Transverse colon (tissue), 4 donors: ENCODE data around the gene MBTPS2. TPM values are rescaled to one million over a fixed set of nuclear protein-coding genes. Genes with fewer than 3 reads are reported as not detected.

Experiments used
- DNase-seq: peaks from one replicate; pipeline ENCODE4 v3.0.0-alpha.2; 2019
- H3K27ac ChIP-seq, 4 donors: fragments of 200-600 bp; sonication (generic); 2 replicates each; pipeline ENCODE4 v1.5.1; 2016 to 2018; ENCODE audit warnings: inconsistent platforms in 4 of 4
- H3K27me3 ChIP-seq: fragments of 200-600 bp; sonication (generic); 2 replicates; pipeline ENCODE4 v1.5.1; 2017; ENCODE audit warnings: inconsistent platforms
- H3K36me3 ChIP-seq, 4 donors: fragments of 200-600 bp; sonication (generic); 2 replicates each; pipeline ENCODE4 v1.5.1; 2017 to 2019; ENCODE audit warnings: inconsistent platforms in 4 of 4
- H3K4me1 ChIP-seq, 4 donors: fragments of 200-600 bp; sonication (generic); 2 replicates each; pipeline ENCODE4 v1.5.1; 2017 to 2020; ENCODE audit warnings: inconsistent platforms in 4 of 4
- H3K4me3 ChIP-seq, 4 donors: fragments of 200-600 bp; sonication (generic); 1 replicate in 1 of 4; 2 replicates in 3 of 4; pipeline versions ENCODE4 v1.5.1 to v1.6.1; 2017 to 2019; ENCODE audit warnings: inconsistent platforms in 4 of 4
- H3K9me3 ChIP-seq, 2 donors: fragments of 200-600 bp; sonication (generic); 2 replicates each; pipeline ENCODE4 v1.5.1; 2017 to 2019; ENCODE audit warnings: inconsistent platforms in 2 of 2
- EP300 ChIP-seq: sonication (generic); formaldehyde crosslinking; IDR thresholded peaks from one replicate; pipeline ENCODE4 v1.6.1; 2017; ENCODE audit warnings: antibody characterized with exemption, low read depth
- POLR2A ChIP-seq: fragments of 450-650 bp; IDR thresholded peaks from one replicate; pipeline ENCODE4 v1.6.1; 2016; ENCODE audit warnings: antibody characterized with exemption, mild to moderate bottlenecking, moderate library complexity
- POLR2AphosphoS5 ChIP-seq, 3 donors: sonication (generic); formaldehyde crosslinking; IDR thresholded peaks; one replicate each; pipeline ENCODE4 v1.6.1; 2016; ENCODE audit warnings: antibody characterized with exemption in 3 of 3
- WGBS, 2 donors: methylation state at CpG; one replicate each; pipeline ENCODE4 v1.1.5; 2018; ENCODE audit warnings: low coverage in 1 of 2; 5-methylcytosine and 5-hydroxymethylcytosine counted together
- in situ Hi-C, 4 donors: fragments of 200-750 bp; cut with MboI; loops; one replicate each; pipeline versions ENCODE4 v1.15.0 to v1.15.1; 2017; ENCODE audit warnings: low sequenced_read_pairs in 3 of 4, low pct_ligation_motif_present in 1 of 4, low pct_unique_long_range_greater_than_20kb in 1 of 4
- intact Hi-C: fragments of 100-400 bp; cut with DNase I; formaldehyde crosslinking; loops from one replicate; pipeline ENCODE4 v1.15.1; 2023; ENCODE audit warnings: low total_unique reads
- total RNA-seq, 4 donors: library from RNA; depleted of rRNA; stranded (reverse); fragments of >200 nt; gene quantifications; one replicate each; pipeline ENCODE4 v1.1.0, GENCODE V29; 2016
- TF ChIP-seq, protein P1 (sequence below), 5 experiments: fragments of 200-600 bp in 3 of 5; fragments of 450-650 bp in 2 of 5; sonication (generic) in 3 of 5; IDR thresholded peaks; 1 replicate in 2 of 5; 2 replicates in 3 of 5; pipeline ENCODE4 v1.5.1; 2016 to 2017; ENCODE audit warnings: antibody characterized with exemption in 5 of 5, inconsistent platforms in 3 of 5, mild to moderate bottlenecking in 2 of 5, moderate library complexity in 1 of 5

Gene MBTPS2
- total RNA-seq, 4 donors from 2014 or later, result 1.8 to 7.8 (median 4.7) TPM

DNA sequence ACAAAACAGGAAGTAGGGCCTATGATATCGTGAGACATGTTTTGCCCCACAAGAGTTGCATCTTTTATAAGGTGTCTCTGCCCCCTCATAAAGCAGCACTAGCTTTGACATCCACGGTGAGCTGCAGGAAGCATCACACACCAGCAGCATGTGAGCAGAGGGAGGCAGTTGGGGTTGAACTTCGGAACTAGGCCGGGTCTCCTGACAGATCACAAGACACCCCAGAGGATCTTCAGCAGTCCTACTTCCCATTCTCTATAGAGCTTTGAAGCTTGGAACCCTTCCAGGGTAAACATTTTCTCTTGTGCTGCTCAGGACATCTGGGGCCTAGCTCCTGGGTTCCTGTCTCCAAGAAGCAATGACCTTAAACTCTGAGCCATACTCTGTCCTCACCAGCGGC lies 43.8 kb downstream of the MBTPS2 start:
- DNase-seq, result peak; percentile 18
- WGBS, 2 donors, result 72% methylated on average over 5 of the region's 5 CpGs; no CpG with 5 or more reads in 1 of the 2 donors
- H3K27ac ChIP-seq, result no peak overlapping the region
- H3K4me3 ChIP-seq, result no peak overlapping the region
- in situ Hi-C loops (no loop called here), intact Hi-C loops (no loop called here)
- H3K27me3 ChIP-seq, result no peaks in the 10 kb centered on the region
- H3K4me1 ChIP-seq, result no peaks in the 10 kb centered on the region
- no peaks in the 10 kb centered on the region for H3K9me3 ChIP-seq
- H3K36me3 ChIP-seq, result no peaks in the 10 kb centered on the region
- no peak for TF ChIP-seq POLR2AphosphoS5 (IDR thresholded peaks at IDR 0.05)

DNA sequence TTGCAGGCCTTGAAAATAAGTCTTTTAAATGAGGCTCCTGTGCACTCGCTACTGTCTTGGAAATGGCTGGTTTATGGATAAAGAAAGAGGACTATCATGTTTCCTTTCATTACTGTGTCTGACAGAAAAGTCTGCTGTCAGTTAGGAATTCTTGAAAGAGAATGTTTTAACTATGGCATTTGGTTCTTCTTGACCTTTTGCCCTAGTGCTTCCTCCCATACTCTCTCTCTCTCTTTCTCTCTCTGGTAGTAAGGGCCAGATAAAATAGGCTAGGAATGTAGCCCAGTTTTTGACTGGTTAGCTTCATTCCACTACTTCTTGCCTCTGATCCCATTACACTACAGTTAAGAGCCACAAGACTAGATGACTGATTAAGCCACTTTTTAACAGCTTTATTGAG lies 46.2 kb downstream of the MBTPS2 start:
- Histone ChIP-seq H3K4me3 (no peak overlapping the region), H3K27ac (no peak overlapping the region), H3K27me3 (no peaks in the 10 kb centered on the region), H3K9me3 (no peaks in the 10 kb centered on the region), H3K4me1 (no peaks in the 10 kb centered on the region), H3K36me3 (no peaks in the 10 kb centered on the region)
- intact Hi-C loops, result no loop called here
- in situ Hi-C loops, result no loop called here
- no peak for DNase-seq
- TF ChIP-seq POLR2AphosphoS5 (IDR thresholded peaks at IDR 0.05) (no peak), EP300 (no peak), POLR2A (no peak)
- TF ChIP-seq, protein P1, sequence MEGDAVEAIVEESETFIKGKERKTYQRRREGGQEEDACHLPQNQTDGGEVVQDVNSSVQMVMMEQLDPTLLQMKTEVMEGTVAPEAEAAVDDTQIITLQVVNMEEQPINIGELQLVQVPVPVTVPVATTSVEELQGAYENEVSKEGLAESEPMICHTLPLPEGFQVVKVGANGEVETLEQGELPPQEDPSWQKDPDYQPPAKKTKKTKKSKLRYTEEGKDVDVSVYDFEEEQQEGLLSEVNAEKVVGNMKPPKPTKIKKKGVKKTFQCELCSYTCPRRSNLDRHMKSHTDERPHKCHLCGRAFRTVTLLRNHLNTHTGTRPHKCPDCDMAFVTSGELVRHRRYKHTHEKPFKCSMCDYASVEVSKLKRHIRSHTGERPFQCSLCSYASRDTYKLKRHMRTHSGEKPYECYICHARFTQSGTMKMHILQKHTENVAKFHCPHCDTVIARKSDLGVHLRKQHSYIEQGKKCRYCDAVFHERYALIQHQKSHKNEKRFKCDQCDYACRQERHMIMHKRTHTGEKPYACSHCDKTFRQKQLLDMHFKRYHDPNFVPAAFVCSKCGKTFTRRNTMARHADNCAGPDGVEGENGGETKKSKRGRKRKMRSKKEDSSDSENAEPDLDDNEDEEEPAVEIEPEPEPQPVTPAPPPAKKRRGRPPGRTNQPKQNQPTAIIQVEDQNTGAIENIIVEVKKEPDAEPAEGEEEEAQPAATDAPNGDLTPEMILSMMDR (IDR thresholded peaks at IDR 0.05), result no peak
- WGBS, 2 donors, result 74% methylated on average over 1 of the region's 1 CpG; no CpG with 5 or more reads in 1 of the 2 donors

DNA sequence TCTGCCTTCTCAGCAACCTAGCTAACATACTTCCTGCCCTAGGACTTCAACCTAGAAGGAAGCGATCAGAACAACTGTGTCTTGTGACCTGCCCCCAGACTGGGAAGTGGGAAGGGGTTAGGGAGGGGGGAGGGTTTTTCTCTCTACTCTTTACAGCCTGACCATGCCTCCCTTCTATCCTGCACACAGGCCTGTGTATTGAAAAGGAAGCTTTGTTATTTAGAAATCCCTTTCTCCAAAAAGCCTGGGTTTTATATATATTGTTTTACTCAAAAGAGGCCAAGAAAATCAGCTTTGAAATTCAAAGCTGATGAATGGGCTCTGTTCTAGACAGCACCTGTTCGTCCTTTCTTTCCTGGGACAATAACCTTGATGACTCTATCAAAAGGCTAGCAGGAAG lies 65.9 kb downstream of the MBTPS2 start:
- Histone ChIP-seq H3K9me3 (no peaks in the 10 kb centered on the region), H3K27ac (no peak overlapping the region), H3K4me1 (no peaks in the 10 kb centered on the region), H3K36me3 (no peaks in the 10 kb centered on the region), H3K27me3 (no peaks in the 10 kb centered on the region), H3K4me3 (no peak overlapping the region)
- intact Hi-C loops, result no loop called here
- WGBS, 2 donors, result 45 to 62% methylated on average over 1 to 2 of the region's 2 CpGs
- in situ Hi-C loops, result no loop called here
- TF ChIP-seq POLR2AphosphoS5 (IDR thresholded peaks at IDR 0.05) (no peak), EP300 (no peak), POLR2A (no peak)
- TF ChIP-seq, protein P1 (IDR thresholded peaks at IDR 0.05), result no peak
- DNase-seq, result no peak

DNA sequence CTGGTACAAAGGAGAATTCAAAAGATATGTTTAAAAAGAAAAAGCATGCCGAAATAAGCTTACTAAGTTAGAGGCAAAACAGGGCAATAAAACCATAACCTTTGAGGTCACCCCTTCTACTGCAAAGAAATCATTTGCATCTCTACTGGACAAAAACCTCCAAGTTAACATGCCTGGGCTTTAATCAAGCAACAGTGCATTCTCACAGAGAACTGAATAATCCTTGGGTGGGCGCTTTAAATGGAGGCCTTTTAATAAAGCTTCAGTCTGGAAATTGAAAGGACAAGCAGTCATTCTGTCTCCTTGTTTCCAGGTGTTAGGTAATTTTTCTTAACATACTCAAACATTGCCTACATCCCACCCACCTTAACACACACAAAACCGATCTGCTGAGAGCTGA lies 66.5 kb downstream of the MBTPS2 start:
- H3K36me3 ChIP-seq, result no peaks in the 10 kb centered on the region
- no peaks in the 10 kb centered on the region for H3K4me1 ChIP-seq
- H3K4me3 ChIP-seq, result no peak overlapping the region
- H3K27me3 ChIP-seq, result no peaks in the 10 kb centered on the region
- intact Hi-C loops, result no loop called here
- 60 to 61% methylated on average over 1 to 3 of the region's 3 CpGs for WGBS, 2 donors
- no peak for TF ChIP-seq POLR2AphosphoS5 (IDR thresholded peaks at IDR 0.05)
- no peak for TF ChIP-seq EP300
- TF ChIP-seq, protein P1 (IDR thresholded peaks at IDR 0.05), result no peak
- TF ChIP-seq POLR2A, result no peak
- in situ Hi-C loops, result no loop called here
- H3K27ac ChIP-seq, result no peak overlapping the region
- no peaks in the 10 kb centered on the region for H3K9me3 ChIP-seq
- DNase-seq, result no peak

DNA sequence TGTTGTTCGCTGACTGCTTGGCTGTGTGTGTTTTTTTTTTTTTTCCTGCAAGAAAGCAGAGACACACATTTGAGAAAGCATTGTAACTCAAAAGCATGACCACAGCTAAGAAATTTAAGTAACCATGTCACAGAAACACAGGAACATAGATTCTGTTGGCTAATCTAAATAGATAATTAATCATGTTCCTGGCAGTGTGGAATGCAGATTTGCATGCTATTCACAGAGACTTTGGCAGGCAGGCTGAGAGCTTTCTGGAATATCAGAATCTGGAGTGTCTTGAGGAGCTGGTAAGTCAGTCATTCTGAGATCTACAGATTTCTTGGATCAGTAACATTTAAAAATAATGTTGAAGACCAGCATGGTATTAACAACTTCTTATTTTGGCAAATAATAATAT lies 67.8 kb downstream of the MBTPS2 start:
- H3K4me3 ChIP-seq, result no peak overlapping the region
- H3K9me3 ChIP-seq, result no peaks in the 10 kb centered on the region
- no peaks in the 10 kb centered on the region for H3K36me3 ChIP-seq
- DNase-seq, result no peak
- TF ChIP-seq, protein P1 (IDR thresholded peaks at IDR 0.05), result no peak
- TF ChIP-seq EP300 (no peak), POLR2AphosphoS5 (IDR thresholded peaks at IDR 0.05) (no peak), POLR2A (no peak)
- intact Hi-C loops (no loop called here), in situ Hi-C loops (no loop called here)
- H3K4me1 ChIP-seq, result no peaks in the 10 kb centered on the region
- WGBS, 2 donors, result 56% methylated on average over 1 of the region's 1 CpG; no CpG with 5 or more reads in 1 of the 2 donors
- no peaks in the 10 kb centered on the region for H3K27me3 ChIP-seq
- H3K27ac ChIP-seq, result no peak overlapping the region
